Keratinocyte (primary cell): ENCODE measurements around the gene ANKRD2. TPM values are rescaled to one million over a fixed set of nuclear protein-coding genes. Genes with fewer than 3 reads are reported as not detected.

Experiments used
- DNase-seq: peaks from one replicate; pipeline ENCODE4 v3.0.0-alpha.2; 2011; ENCODE audit warnings: low read depth, missing footprints, low spot score
- FAIRE-seq: peaks from 2 replicates; lab custom pipeline; 2011; peaks lifted over from hg19 to GRCh38; lab: Jason Lieb, UNC
- H2AFZ ChIP-seq: 2 replicates; pipeline ENCODE4 v1.6.0; 2012; ENCODE audit warnings: low read length, control low read depth, inconsistent platforms; ENCODE audit not compliant: control insufficient read depth
- H3K27ac ChIP-seq: 2 replicates; pipeline ENCODE4 v1.5.1; 2011; ENCODE audit warnings: low read length; ENCODE audit not compliant: control insufficient read depth, insufficient read depth
- H3K27me3 ChIP-seq: 3 replicates; pipeline ENCODE4 v1.6.0; 2011; ENCODE audit warnings: low read length; ENCODE audit not compliant: control insufficient read depth, insufficient read depth; ENCODE audit errors: extremely low read depth
- H3K36me3 ChIP-seq, 2 experiments: 2 replicates in 1 of 2; 3 replicates in 1 of 2; pipeline ENCODE4 v1.5.1; 2011; ENCODE audit warnings: low read length in 2 of 2, mild to moderate bottlenecking in 1 of 2; ENCODE audit not compliant: control insufficient read depth in 2 of 2, insufficient read depth in 2 of 2; ENCODE audit errors: extremely low read depth in 1 of 2
- H3K4me1 ChIP-seq: 3 replicates; pipeline ENCODE4 v1.5.1; 2011; ENCODE audit warnings: low read length; ENCODE audit not compliant: control insufficient read depth, insufficient read depth; ENCODE audit errors: extremely low read depth
- H3K4me2 ChIP-seq: 3 replicates; pipeline ENCODE4 v1.6.0; 2011; ENCODE audit warnings: low read depth, low read length; ENCODE audit not compliant: control insufficient read depth, insufficient read depth; ENCODE audit errors: extremely low read depth
- H3K4me3 ChIP-seq, 3 experiments: fragments of 200-600 bp in 1 of 3; sonication (generic) in 1 of 3; 2 replicates in 2 of 3; 3 replicates in 1 of 3; pipeline ENCODE4 v1.5.1; 2011 to 2016; ENCODE audit warnings: low read length in 3 of 3, mild to moderate bottlenecking in 3 of 3, control low read depth in 2 of 3, inconsistent platforms in 1 of 3, low read depth in 1 of 3, mixed read lengths in 1 of 3, mixed run types in 1 of 3, moderate library complexity in 1 of 3; ENCODE audit not compliant: control insufficient read depth in 2 of 3, insufficient read depth in 2 of 3; ENCODE audit errors: extremely low read depth in 1 of 3
- H3K79me2 ChIP-seq: 2 replicates; pipeline ENCODE4 v1.6.0; 2012; ENCODE audit warnings: low read length; ENCODE audit not compliant: control insufficient read depth, insufficient read depth
- H3K9ac ChIP-seq: 3 replicates; pipeline ENCODE4 v1.6.0; 2011; ENCODE audit warnings: low read length; ENCODE audit not compliant: control insufficient read depth, insufficient read depth; ENCODE audit errors: extremely low read depth
- H3K9me1 ChIP-seq: 3 replicates; pipeline ENCODE4 v1.6.0; 2011; ENCODE audit warnings: low read length; ENCODE audit not compliant: control insufficient read depth, insufficient read depth; ENCODE audit errors: extremely low read depth
- H3K9me3 ChIP-seq: 2 replicates; pipeline ENCODE4 v1.5.1; 2012; ENCODE audit warnings: low read depth, low read length; ENCODE audit not compliant: control insufficient read depth
- H4K20me1 ChIP-seq: 3 replicates; pipeline ENCODE4 v1.6.0; 2011; ENCODE audit warnings: low read length; ENCODE audit not compliant: control insufficient read depth, insufficient read depth; ENCODE audit errors: extremely low read depth
- CTCF ChIP-seq, 3 experiments: IDR thresholded peaks in 1 of 3; conservative IDR thresholded peaks in 1 of 3; optimal IDR thresholded peaks in 1 of 3; 2 replicates in 2 of 3; 3 replicates in 1 of 3; pipeline versions ENCODE3 to v1.5.1; 2011; ENCODE audit warnings: low read length in 3 of 3, mild to moderate bottlenecking in 3 of 3, moderate library complexity in 2 of 3, control low read depth in 1 of 3, inconsistent platforms in 1 of 3; ENCODE audit not compliant: insufficient read depth in 2 of 3; ENCODE audit errors: extremely low read depth in 1 of 3
- EZH2 ChIP-seq: IDR thresholded peaks from one replicate; pipeline ENCODE4 v1.6.1; 2012; ENCODE audit warnings: inconsistent platforms, mild to moderate bottlenecking, low read length, moderate library complexity
- dilution Hi-C: fragments of 300-500 bp; cut with MboI; formaldehyde crosslinking; loops from one replicate; pipeline ENCODE4 v1.7.0; 2020; ENCODE audit warnings: low sequenced_read_pairs; ENCODE audit not compliant: extremely low pct_ligation_motif_present
- polyA plus RNA-seq, 5 experiments: library from polyadenylated mRNA; depleted of rRNA in 3 of 5; stranded (reverse) in 3 of 5; stranded (forward) in 1 of 5; unstranded in 1 of 5; fragments of >200 nt; gene quantifications; 1 replicate in 1 of 5; 2 replicates in 3 of 5; 3 replicates in 1 of 5; pipeline versions ENCODE4 v1.2.1 to v1.2.3, GENCODE V29; 2011 to 2012; ENCODE audit warnings: missing spikeins in 2 of 5, low read depth in 1 of 5, low replicate concordance in 1 of 5

ANKRD2 gene
- polyA plus RNA-seq, 1 donor (not counting 4 experiments of a cell fraction or from before 2014, with no cell fraction given), result 0.38 TPM

DNA sequence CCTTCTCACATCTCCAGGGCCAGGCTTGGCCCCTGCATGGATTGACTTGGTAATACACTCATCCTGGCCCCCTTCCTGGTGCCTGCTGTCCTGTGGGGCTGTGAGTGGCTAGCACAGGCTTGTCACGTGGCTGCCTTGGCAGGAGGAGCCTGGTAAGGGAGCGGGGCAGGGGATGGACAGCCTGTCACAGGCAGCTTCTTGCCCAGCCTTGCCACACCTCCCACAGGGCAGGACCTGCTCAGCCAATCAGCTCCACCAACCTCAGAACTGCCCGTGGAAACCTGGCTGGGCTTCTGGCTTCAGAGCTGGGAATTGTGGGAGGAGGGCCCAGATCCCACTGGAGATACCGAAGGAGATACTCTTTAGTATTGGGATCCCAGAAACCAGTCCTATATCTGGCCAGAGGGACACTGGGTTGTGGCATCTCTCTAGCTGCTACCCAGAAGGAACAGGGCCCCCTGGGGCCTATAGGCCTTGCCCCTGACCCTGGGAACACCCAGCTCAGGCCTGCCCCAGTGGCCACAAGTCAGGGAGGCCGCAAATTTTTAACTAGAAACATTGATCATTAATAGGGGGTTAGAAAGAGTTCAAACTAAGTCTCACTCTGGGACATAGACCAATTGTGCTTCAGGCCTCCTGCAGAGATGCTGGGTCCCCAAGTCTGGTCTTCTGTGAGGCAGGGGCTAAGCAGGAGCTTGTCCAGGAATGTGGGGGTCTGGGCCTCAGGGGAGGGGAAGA, 11.7 kb downstream of the ANKRD2 start, which contains the start of gene HOGA1:
Gene HOGA1, plus strand, starts transcription at position 330 of the 738 bp plus-strand sequence. Its CDS starts 315 bp downstream, at position 645.
- H3K9ac ChIP-seq, result no peak within 1 kb of the TSS
- DNase-seq, result peak; percentile 86

GRCh38 chr10:97584798-97585438, 12.3 kb downstream of the ANKRD2 start:
- Histone ChIP-seq H3K9me3 (no peaks in the 10 kb centered on the region), H3K4me2 (peak overlapping the region; percentile 37), H3K79me2 (no peaks in the 10 kb centered on the region), H3K4me1 (peaks cover 16% of the 10 kb centered on the region), H3K27ac (no peak overlapping the region), H3K36me3 (no peaks in the 10 kb centered on the region), H3K9me1 (no peaks in the 10 kb centered on the region), H4K20me1 (no peaks in the 10 kb centered on the region), H2AFZ (no peak overlapping the region), H3K4me3 (no peak overlapping the region), H3K27me3 (no peaks in the 10 kb centered on the region), H3K9ac (no peak overlapping the region)
- FAIRE-seq (no peak), DNase-seq (no peak)
- no peak for TF ChIP-seq EZH2
- TF ChIP-seq CTCF (optimal IDR thresholded peaks at IDR 0.05 in 1 of 3, IDR thresholded peaks at IDR 0.05 in 1 of 3, conservative IDR thresholded peaks at IDR 0.05 in 1 of 3; ENCODE audit: extremely low read depth in 1 of 3, insufficient read depth in 2 of 3, low read length in 3 of 3), result no peak
- dilution Hi-C loops, result no loop called here

More for the DNA sequence above, 11.7 kb downstream of the ANKRD2 start, which contains the start of gene HOGA1:
- dilution Hi-C loops, result no loop called here
- peak within 1 kb of the TSS; percentile 37 for H3K4me2 ChIP-seq
- H3K27me3 ChIP-seq, result no peaks in the 10 kb centered on the region
- H3K27ac ChIP-seq, result no peak within 1 kb of the TSS
- H2AFZ ChIP-seq, result peak within 1 kb of the TSS; percentile 72
- H3K79me2 ChIP-seq, result no peaks in the 10 kb centered on the region
- H3K4me1 ChIP-seq, result peaks cover 16% of the 10 kb centered on the region
- H3K36me3 ChIP-seq, result no peaks in the 10 kb centered on the region
- no peaks in the 10 kb centered on the region for H3K9me1 ChIP-seq
- no peaks in the 10 kb centered on the region for H4K20me1 ChIP-seq
- peak; percentile 90 for FAIRE-seq
- no peak for TF ChIP-seq EZH2
- TF ChIP-seq CTCF (optimal IDR thresholded peaks at IDR 0.05 in 1 of 3, IDR thresholded peaks at IDR 0.05 in 1 of 3, conservative IDR thresholded peaks at IDR 0.05 in 1 of 3; ENCODE audit: extremely low read depth in 1 of 3, insufficient read depth in 2 of 3, low read length in 3 of 3), result no peak
- no peak within 1 kb of the TSS for H3K4me3 ChIP-seq
- H3K9me3 ChIP-seq, result no peaks in the 10 kb centered on the region
